ENCODE measurements around the gene TMEM168. TPM values are rescaled to one million over a fixed set of nuclear protein-coding genes. Genes with fewer than 3 reads are reported as not detected.
"Not testable (repeated sequence)": the region's sequence is repeated elsewhere in the genome, so short reads cannot be mapped to it uniquely, and the experiment has no call there.

TMEM168 gene
- total RNA-seq, 1 experiment from 2014 or later: 11.2 TPM

GRCh38 chr7:112735261-112735660 lies 54.9 kb downstream of the TMEM168 start (continued):
- TF ChIP-seq PRDM15 (CRISPR knock-in tag; IDR thresholded peaks at IDR 0.05): no peak
- TF ChIP-seq CBFB (CRISPR knock-in tag; IDR thresholded peaks at IDR 0.05; ENCODE audit: low read depth): no peak
- no peak for TF ChIP-seq IRF1 (CRISPR knock-in tag; IDR thresholded peaks at IDR 0.05)
- no peak for TF ChIP-seq ZNF281 (CRISPR knock-in tag; IDR thresholded peaks at IDR 0.05)
- TF ChIP-seq AFF4 (CRISPR knock-in tag; IDR thresholded peaks at IDR 0.05; ENCODE audit: borderline replicate concordance): no peak
- no peak for TF ChIP-seq ZNF138 (CRISPR knock-in tag; conservative IDR thresholded peaks at IDR 0.05)
- no peak for TF ChIP-seq HMGXB4 (CRISPR knock-in tag; IDR thresholded peaks at IDR 0.05)

GRCh38 chr7:112731324-112731723 lies 58.9 kb downstream of the TMEM168 start:
- Mint-ChIP-seq H3K9me3 (peaks cover 56% of the 10 kb centered on the region), H3K36me3 (peaks cover 22% of the 10 kb centered on the region)
- POLR2A ChIA-PET; H3K27me3 Mint-ChIP-seq (ENCODE audit: low read depth); H3K4me1 Mint-ChIP-seq; DNase-seq (ENCODE audit: low spot score); H3K4me3 Mint-ChIP-seq; H3K27ac Mint-ChIP-seq; CTCF ChIA-PET; ATAC-seq: not testable (repeated sequence)

GRCh38 chr7:112726076-112726475 lies 64.1 kb downstream of the TMEM168 start:
- Mint-ChIP-seq H3K27me3 (ENCODE audit: low read depth) (no peaks in the 10 kb centered on the region), H3K4me1 (peaks cover 8% of the 10 kb centered on the region), H3K27ac (no peak overlapping the region), H3K4me3 (no peak overlapping the region), H3K36me3 (peaks cover 3% of the 10 kb centered on the region; the same call in 1 of the 2 replicates), H3K9me3 (peaks cover 19% of the 10 kb centered on the region)
- TF ChIP-seq MAX (CRISPR knock-in tag; IDR thresholded peaks at IDR 0.05): no peak
- no peak for TF ChIP-seq ATF3 (CRISPR knock-in tag; conservative IDR thresholded peaks at IDR 0.05)
- TF ChIP-seq KAT7 (CRISPR knock-in tag; IDR thresholded peaks at IDR 0.05; ENCODE audit: borderline replicate concordance): no peak
- no peak for TF ChIP-seq JUN (CRISPR knock-in tag; IDR thresholded peaks at IDR 0.05)
- TF ChIP-seq FOXP1 (CRISPR knock-in tag; IDR thresholded peaks at IDR 0.05; ENCODE audit: borderline replicate concordance): no peak
- TF ChIP-seq SP1 (CRISPR knock-in tag; conservative IDR thresholded peaks at IDR 0.05): no peak
- DNase-seq (ENCODE audit: low spot score): no peak
- POLR2A ChIA-PET: no interaction called here
- no peak for ATAC-seq
- CTCF ChIA-PET: no interaction called here
